ENCODE data around the gene LIN7B. TPM values are rescaled to one million over a fixed set of nuclear protein-coding genes. Genes with fewer than 3 reads are reported as not detected.

The LIN7B gene
- total RNA-seq, 1 experiment from 2014 or later = 4.2 TPM

- no peak for TF ChIP-seq CTCF (conservative IDR thresholded peaks at IDR 0.05)
- no peak within 1 kb of the TSS for H2BK12ac ChIP-seq (ENCODE audit: insufficient read length, low read depth, low read length)
- H3T11ph ChIP-seq (ENCODE audit: low read length) = no peak within 1 kb of the TSS
- peaks cover 18 to 39% of the 10 kb centered on the region in 2 experiments for H3K4me1 Mint-ChIP-seq
- peak within 1 kb of the TSS; percentile 79 for H3K9ac ChIP-seq (ENCODE audit: extremely low read depth, insufficient read length, low read length)
- peak within 1 kb of the TSS; percentile 17 for H2AFZ ChIP-seq (ENCODE audit: low read length)
- H2AK5ac ChIP-seq (ENCODE audit: insufficient read length, low read length) = no peak within 1 kb of the TSS
- peaks cover 0 to 6% of the 10 kb centered on the region in 2 experiments; a peak in 3 of 5 replicates for H3K9me3 Mint-ChIP-seq
- no CpG with 5 or more reads among the region's 41 CpGs for WGBS (ENCODE audit: extremely low coverage, insufficient read length, low lambda C conversion rate)
- H3K23me2 ChIP-seq (ENCODE audit: insufficient read length, low read depth, low read length, poor library complexity, severe bottlenecking) = peaks cover 14% of the 10 kb centered on the region
- no peak within 1 kb of the TSS for H2BK20ac ChIP-seq (ENCODE audit: low read depth, low read length, poor library complexity, severe bottlenecking)
- peak within 1 kb of the TSS in 1 of 3 experiments; percentile 74; a peak in 2 of 7 replicates for H3K27ac Mint-ChIP-seq
- H2BK120ac ChIP-seq (ENCODE audit: low read depth, low read length, poor library complexity, severe bottlenecking) = no peak within 1 kb of the TSS
- peak within 1 kb of the TSS; percentile 75 to 78 for H3K4me3 Mint-ChIP-seq
- H4K8ac ChIP-seq (replicated peaks; ENCODE audit: insufficient read length, low read depth, low read length) = no peak within 1 kb of the TSS
- H3K23ac ChIP-seq (ENCODE audit: insufficient read length, low read depth, low read length) = no peak within 1 kb of the TSS
- H3K27me3 ChIP-seq (ENCODE audit: insufficient read depth, low read length) = no peaks in the 10 kb centered on the region; the same call in 1 of the 2 replicates
- peaks cover 0 to 15% (median 0%) of the 10 kb centered on the region in 3 experiments; a peak in 3 of 7 replicates for H3K36me3 Mint-ChIP-seq (ENCODE audit: insufficient read depth in 1 of 3, low read depth in 3 of 3)
- H4K5ac ChIP-seq (ENCODE audit: insufficient read length, low read depth, low read length) = no peak within 1 kb of the TSS
- no peaks in the 10 kb centered on the region for H4K20me1 ChIP-seq (ENCODE audit: control insufficient read depth, insufficient read depth, insufficient read length)
- no peaks in the 10 kb centered on the region for H3K9me3 ChIP-seq (ENCODE audit: control insufficient read depth, low read depth, low read length)
- H3K56ac ChIP-seq (ENCODE audit: insufficient read length, low read depth, low read length) = no peak within 1 kb of the TSS
- H3K79me1 ChIP-seq (ENCODE audit: insufficient read depth, low read depth, low read length, poor library complexity, severe bottlenecking) = no peaks in the 10 kb centered on the region
- no peak within 1 kb of the TSS for H2BK5ac ChIP-seq (ENCODE audit: insufficient read length, low read length)
- peak within 1 kb of the TSS; percentile 87 for H3K4me2 ChIP-seq (ENCODE audit: insufficient read depth, insufficient read length, low read length)
- H3K79me2 ChIP-seq (ENCODE audit: insufficient read depth, low read length) = no peaks in the 10 kb centered on the region
- no peak within 1 kb of the TSS for H3K27ac ChIP-seq (ENCODE audit: insufficient read length, low read depth, low read length)
- peak; percentile 92 for DNase-seq
- H3K18ac ChIP-seq (ENCODE audit: insufficient read length, low read depth, low read length) = peak within 1 kb of the TSS; percentile 93
- H3K4me1 ChIP-seq (ENCODE audit: insufficient read depth, low read length) = peaks cover 7% of the 10 kb centered on the region; the same call in 1 of the 2 replicates
- peak within 1 kb of the TSS; percentile 97 for H3K14ac ChIP-seq (ENCODE audit: insufficient read depth, low read length)
- H4K91ac ChIP-seq (ENCODE audit: insufficient read length, low read depth, low read length) = no peak within 1 kb of the TSS
- no peak within 1 kb of the TSS for H3K4ac ChIP-seq (ENCODE audit: low read depth, low read length)
- no peak within 1 kb of the TSS for H2BK15ac ChIP-seq (ENCODE audit: low read depth, low read length)
- peaks cover 46% of the 10 kb centered on the region for H3K27me3 Mint-ChIP-seq (ENCODE audit: low read depth)
Observed at GRCh38 chr19:49157445-49158224, 43.5 kb downstream of the LIN7B start, which contains the start of gene TRPM4. TRPM4 (plus strand) TSS chr19:49157792; CDS start chr19:49157867, 75 bp downstream.

Data from H9 (cell line).